Gastroesophageal sphincter (tissue), 4 donors: ENCODE results near the gene DUOXA1. TPM values are rescaled to one million over a fixed set of nuclear protein-coding genes. Genes with fewer than 3 reads are reported as not detected.

Source experiments
- ATAC-seq: fragments of 150-250 bp; one replicate; pipeline ENCODE4 v1.9.1; 2016; ENCODE audit warnings: mild to moderate bottlenecking, moderate library complexity
- H3K27ac ChIP-seq, 4 donors: fragments of 200-600 bp; sonication (generic) in 3 of 4; 1 replicate in 3 of 4; 2 replicates in 1 of 4; pipeline ENCODE4 v1.5.1; 2016 to 2019
- H3K27me3 ChIP-seq: fragments of 200-600 bp; sonication (generic); one replicate; pipeline ENCODE4 v1.5.1; 2019
- H3K36me3 ChIP-seq, 2 donors: fragments of 200-600 bp; sonication (generic); one replicate each; pipeline ENCODE4 v1.5.1; 2019; ENCODE audit warnings: control low read depth in 1 of 2
- H3K4me1 ChIP-seq, 3 donors: fragments of 200-600 bp; sonication (generic); 1 replicate in 2 of 3; 2 replicates in 1 of 3; pipeline ENCODE4 v1.5.1; 2016 to 2019; ENCODE audit warnings: control low read depth in 2 of 3
- H3K4me3 ChIP-seq, 2 donors: fragments of 200-600 bp; sonication (generic); one replicate each; pipeline ENCODE4 v1.5.1; 2019; ENCODE audit warnings: mild to moderate bottlenecking in 1 of 2, moderate library complexity in 1 of 2
- H3K9me3 ChIP-seq, 3 donors: fragments of 200-600 bp; sonication (generic); one replicate each; pipeline ENCODE4 v1.5.1; 2017 to 2019; ENCODE audit warnings: control low read depth in 2 of 3
- EP300 ChIP-seq: sonication (generic); formaldehyde crosslinking; IDR thresholded peaks from one replicate; pipeline ENCODE4 v1.6.1; 2017; ENCODE audit warnings: antibody characterized with exemption, mild to moderate bottlenecking
- POLR2A ChIP-seq, 2 donors: fragments of 450-650 bp; IDR thresholded peaks; one replicate each; pipeline ENCODE4 v1.6.1; 2017; ENCODE audit warnings: antibody characterized with exemption in 2 of 2, mild to moderate bottlenecking in 2 of 2, moderate library complexity in 1 of 2
- POLR2AphosphoS5 ChIP-seq: sonication (generic); formaldehyde crosslinking; IDR thresholded peaks from one replicate; pipeline ENCODE4 v1.6.1; 2017; ENCODE audit warnings: antibody characterized with exemption
- WGBS, 2 donors: methylation state at CpG; one replicate each; pipeline ENCODE4 v1.1.5; 2018; ENCODE audit warnings: low coverage in 1 of 2; 5-methylcytosine and 5-hydroxymethylcytosine counted together
- total RNA-seq, 4 donors: library from RNA; depleted of rRNA; stranded (reverse); fragments of >200 nt; gene quantifications; one replicate each; pipeline ENCODE4 v1.1.0, GENCODE V29; 2016
- TF ChIP-seq, protein P1 (sequence below), 4 experiments: fragments of 200-600 bp in 2 of 4; fragments of 450-650 bp in 2 of 4; sonication (generic) in 1 of 4; IDR thresholded peaks; one replicate each; pipeline ENCODE4 v1.5.1; 2017 to 2019; ENCODE audit warnings: antibody characterized with exemption in 4 of 4, mild to moderate bottlenecking in 2 of 4, moderate library complexity in 2 of 4

Gene DUOXA1
- total RNA-seq, 4 donors from 2014 or later = 0.67 to 1.7 (median 1.7) TPM; not detected in 1

DNA sequence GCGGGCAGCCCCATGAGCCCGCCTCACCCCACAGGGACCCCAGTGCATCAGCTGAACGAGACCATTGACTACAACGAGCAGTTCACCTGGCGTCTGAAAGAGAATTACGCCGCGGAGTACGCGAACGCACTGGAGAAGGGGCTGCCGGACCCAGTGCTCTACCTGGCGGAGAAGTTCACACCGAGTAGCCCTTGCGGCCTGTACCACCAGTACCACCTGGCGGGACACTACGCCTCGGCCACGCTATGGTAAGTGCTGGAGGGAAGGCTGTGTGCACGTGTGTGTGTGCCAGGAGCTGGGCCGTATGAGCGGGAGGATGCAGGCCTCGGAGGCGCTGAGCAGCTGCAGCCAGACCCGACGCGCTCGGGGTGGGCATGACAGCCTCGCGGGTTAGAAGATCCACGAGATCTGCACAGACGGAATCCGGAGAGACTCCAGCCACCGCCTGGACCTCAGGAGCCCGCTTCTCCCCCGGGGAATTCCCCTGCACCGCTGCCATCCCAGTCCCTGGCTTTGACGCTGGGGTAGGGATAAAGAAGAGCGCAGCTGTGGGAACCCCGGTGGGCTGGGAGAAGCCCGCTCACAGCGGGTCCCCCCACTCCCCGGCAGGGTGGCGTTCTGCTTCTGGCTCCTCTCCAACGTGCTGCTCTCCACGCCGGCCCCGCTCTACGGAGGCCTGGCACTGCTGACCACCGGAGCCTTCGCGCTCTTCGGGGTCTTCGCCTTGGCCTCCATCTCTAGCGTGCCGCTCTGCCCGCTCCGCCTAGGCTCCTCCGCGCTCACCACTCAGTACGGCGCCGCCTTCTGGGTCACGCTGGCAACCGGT is 13.0 kb downstream of the DUOXA1 start:
- H3K4me1 ChIP-seq = peaks cover 0 to 51% (median 20%) of the 10 kb centered on the region in 3 donors
- no peaks in the 10 kb centered on the region for H3K9me3 ChIP-seq
- ATAC-seq = no peak
- H3K27ac ChIP-seq = no peak overlapping the region
- H3K36me3 ChIP-seq = no peaks in the 10 kb centered on the region
- TF ChIP-seq POLR2A (IDR thresholded peaks at IDR 0.05) (no peak), EP300 (no peak), POLR2AphosphoS5 (no peak)
- TF ChIP-seq, protein P1, sequence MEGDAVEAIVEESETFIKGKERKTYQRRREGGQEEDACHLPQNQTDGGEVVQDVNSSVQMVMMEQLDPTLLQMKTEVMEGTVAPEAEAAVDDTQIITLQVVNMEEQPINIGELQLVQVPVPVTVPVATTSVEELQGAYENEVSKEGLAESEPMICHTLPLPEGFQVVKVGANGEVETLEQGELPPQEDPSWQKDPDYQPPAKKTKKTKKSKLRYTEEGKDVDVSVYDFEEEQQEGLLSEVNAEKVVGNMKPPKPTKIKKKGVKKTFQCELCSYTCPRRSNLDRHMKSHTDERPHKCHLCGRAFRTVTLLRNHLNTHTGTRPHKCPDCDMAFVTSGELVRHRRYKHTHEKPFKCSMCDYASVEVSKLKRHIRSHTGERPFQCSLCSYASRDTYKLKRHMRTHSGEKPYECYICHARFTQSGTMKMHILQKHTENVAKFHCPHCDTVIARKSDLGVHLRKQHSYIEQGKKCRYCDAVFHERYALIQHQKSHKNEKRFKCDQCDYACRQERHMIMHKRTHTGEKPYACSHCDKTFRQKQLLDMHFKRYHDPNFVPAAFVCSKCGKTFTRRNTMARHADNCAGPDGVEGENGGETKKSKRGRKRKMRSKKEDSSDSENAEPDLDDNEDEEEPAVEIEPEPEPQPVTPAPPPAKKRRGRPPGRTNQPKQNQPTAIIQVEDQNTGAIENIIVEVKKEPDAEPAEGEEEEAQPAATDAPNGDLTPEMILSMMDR (IDR thresholded peaks at IDR 0.05) = no peak
- WGBS, 2 donors = 0% methylated on average over 3 of the region's 65 CpGs; no CpG with 5 or more reads in 1 of the 2 donors
- peak overlapping the region in 1 of 2 donors; percentile 32 for H3K4me3 ChIP-seq
- peaks cover 100% of the 10 kb centered on the region for H3K27me3 ChIP-seq

DNA sequence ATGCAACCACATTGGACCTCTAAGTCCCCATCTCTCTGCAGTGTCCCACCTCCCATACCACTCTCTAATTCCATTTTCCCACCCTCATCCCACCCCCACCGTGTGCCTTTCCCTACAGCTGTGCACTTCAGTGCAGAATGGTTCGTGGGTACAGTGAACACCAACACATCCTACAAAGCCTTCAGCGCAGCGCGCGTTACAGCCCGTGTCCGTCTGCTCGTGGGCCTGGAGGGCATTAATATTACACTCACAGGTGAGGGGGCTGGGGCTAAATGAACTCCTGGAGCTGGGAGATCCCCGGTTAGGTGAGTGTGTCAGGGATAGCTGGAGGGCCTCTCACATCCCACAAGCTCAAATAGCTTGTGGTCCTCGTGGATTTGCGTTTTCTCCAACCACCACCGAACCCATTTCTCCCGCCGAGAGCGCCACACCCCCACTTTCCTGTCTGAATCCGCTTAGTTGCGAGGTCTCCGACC is 13.6 kb downstream of the DUOXA1 start:
- no peak for ATAC-seq
- WGBS, 2 donors = 23 to 27% methylated on average over 6 to 10 of the region's 19 CpGs

DNA sequence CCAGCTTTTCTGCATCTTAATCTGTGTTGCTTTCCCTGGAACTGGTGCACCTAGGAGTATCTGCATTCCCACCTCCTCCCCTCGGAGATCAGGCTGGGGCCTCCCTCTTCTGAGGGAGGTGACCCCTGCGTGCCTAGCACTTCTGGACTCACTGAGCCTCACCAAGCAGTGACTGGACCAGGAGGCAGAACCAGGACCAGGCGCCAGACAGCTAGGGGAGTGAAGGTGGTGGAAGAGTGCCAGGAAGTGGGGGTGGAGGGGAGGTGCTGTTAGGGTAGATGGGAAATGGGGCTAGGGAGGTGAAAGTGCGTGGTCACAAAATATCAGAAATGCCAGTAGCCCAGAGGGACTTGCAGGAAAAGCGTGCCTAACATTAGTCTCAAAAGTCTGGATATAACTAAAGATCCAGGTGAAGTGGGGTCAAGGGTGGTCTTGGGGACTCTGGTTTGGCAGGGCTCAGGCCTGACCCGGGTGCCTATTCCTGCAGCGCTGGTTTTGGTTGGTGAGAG is 14.3 kb downstream of the DUOXA1 start:
- Histone ChIP-seq H3K36me3 (no peaks in the 10 kb centered on the region), H3K27me3 (peaks cover 98% of the 10 kb centered on the region), H3K27ac (no peak overlapping the region), H3K4me3 (no peak overlapping the region), H3K4me1 (peaks cover 0 to 51% (median 20%) of the 10 kb centered on the region in 3 donors), H3K9me3 (no peaks in the 10 kb centered on the region)
- ATAC-seq = no peak
- TF ChIP-seq EP300 (no peak), POLR2A (IDR thresholded peaks at IDR 0.05) (no peak), POLR2AphosphoS5 (no peak)
- TF ChIP-seq, protein P1 (IDR thresholded peaks at IDR 0.05) = no peak
- WGBS, 2 donors = 47% methylated on average over 4 of the region's 7 CpGs; no CpG with 5 or more reads in 1 of the 2 donors

More for the DNA sequence above, 13.6 kb downstream of the DUOXA1 start:
- Histone ChIP-seq H3K27ac (no peak overlapping the region), H3K36me3 (no peaks in the 10 kb centered on the region), H3K9me3 (no peaks in the 10 kb centered on the region), H3K4me3 (no peak overlapping the region), H3K27me3 (peaks cover 99% of the 10 kb centered on the region), H3K4me1 (peaks cover 0 to 51% (median 20%) of the 10 kb centered on the region in 3 donors)
- TF ChIP-seq POLR2A (IDR thresholded peaks at IDR 0.05) = no peak
- TF ChIP-seq POLR2AphosphoS5 = no peak
- TF ChIP-seq EP300 = no peak
- TF ChIP-seq, protein P1 (IDR thresholded peaks at IDR 0.05) = no peak

DNA sequence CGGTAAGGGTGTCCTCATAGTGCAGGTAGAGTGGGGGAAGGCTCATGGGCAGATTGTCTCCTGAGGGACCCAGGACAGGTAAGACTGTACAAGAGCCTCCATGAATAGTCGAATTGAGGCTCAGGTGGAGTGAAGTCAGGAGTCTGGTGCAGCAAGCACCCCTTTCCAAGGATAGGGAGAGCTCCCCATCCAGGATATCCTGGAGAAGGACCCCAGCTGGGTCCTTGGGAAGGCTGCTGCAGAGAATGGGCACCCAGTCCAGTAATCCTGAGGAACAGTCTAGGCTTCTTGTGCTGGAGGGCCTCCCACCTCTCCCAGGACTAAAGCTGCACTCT is 15.0 kb downstream of the DUOXA1 start:
- H3K36me3 ChIP-seq = no peaks in the 10 kb centered on the region
- H3K4me3 ChIP-seq = no peak overlapping the region
- H3K9me3 ChIP-seq = no peaks in the 10 kb centered on the region
- no peak for ATAC-seq
- H3K27ac ChIP-seq = no peak overlapping the region
- no peak for TF ChIP-seq POLR2AphosphoS5
- no peak for TF ChIP-seq POLR2A (IDR thresholded peaks at IDR 0.05)
- TF ChIP-seq, protein P1 (IDR thresholded peaks at IDR 0.05) = no peak
- TF ChIP-seq EP300 = no peak
- WGBS, 2 donors = no CpG with 5 or more reads among the region's 2 CpGs
- peaks cover 98% of the 10 kb centered on the region for H3K27me3 ChIP-seq
- H3K4me1 ChIP-seq = peaks cover 0 to 51% (median 20%) of the 10 kb centered on the region in 3 donors
